NCI-H345 treated with DMSO at 0.1 percent for 48 hours (cell line): ENCODE results near the gene ANXA3.

Source experiments
- DNase-seq: peaks from one replicate; lab custom pipeline; 2025; ENCODE audit not compliant: unreplicated experiment; lab: John Stamatoyannopoulos, UW

Gene ANXA3

GRCh38 chr4:78610546-78611214 lies 59.1 kb downstream of the ANXA3 start:
- DNase-seq = no peak

- no peak for DNase-seq
Measured at GRCh38 chr4:78611215-78611558, 59.6 kb downstream of the ANXA3 start.

- no peak for DNase-seq
Measured at GRCh38 chr4:78612398-78613178, 61.0 kb downstream of the ANXA3 start.

- DNase-seq = no peak
Measured at GRCh38 chr4:78613522-78614321, 62.2 kb downstream of the ANXA3 start.

- no peak for DNase-seq
Measured at GRCh38 chr4:78616046-78616498, 64.5 kb downstream of the ANXA3 start.

GRCh38 chr4:78618436-78618835 lies 66.9 kb downstream of the ANXA3 start:
- DNase-seq = no peak

- no peak for DNase-seq
Measured at GRCh38 chr4:78621395-78621794, 69.8 kb downstream of the ANXA3 start.

- no peak for DNase-seq
Measured at GRCh38 chr4:78622253-78622979, 70.8 kb downstream of the ANXA3 start.

GRCh38 chr4:78624048-78624447 lies 72.5 kb downstream of the ANXA3 start:
- DNase-seq = no peak

- DNase-seq = no peak
Measured at GRCh38 chr4:78625073-78625472, 73.5 kb downstream of the ANXA3 start.

- no peak for DNase-seq
Measured at GRCh38 chr4:78627046-78627965, 75.7 kb downstream of the ANXA3 start.

- no peak for DNase-seq
Measured at GRCh38 chr4:78627966-78628678, 76.6 kb downstream of the ANXA3 start.

- DNase-seq = no peak
Measured at GRCh38 chr4:78629991-78630541, 78.5 kb downstream of the ANXA3 start.

GRCh38 chr4:78630615-78631014 lies 79.0 kb downstream of the ANXA3 start:
- no peak for DNase-seq

GRCh38 chr4:78634011-78634664 lies 82.6 kb downstream of the ANXA3 start:
- DNase-seq = no peak

GRCh38 chr4:78638337-78639172 lies 87.0 kb downstream of the ANXA3 start:
- DNase-seq = no peak

GRCh38 chr4:78640714-78641113 lies 89.1 kb downstream of the ANXA3 start:
- DNase-seq = no peak

- no peak for DNase-seq
Measured at GRCh38 chr4:78642934-78643333, 91.4 kb downstream of the ANXA3 start.
